HG03025 (cell line): ENCODE data around the gene ZNF394.
"Not testable (repeated sequence)": the region's sequence is repeated elsewhere in the genome, so short reads cannot be mapped to it uniquely, and the experiment has no call there.

ENCODE experiments used
- ATAC-seq: cut with Tn5 transposase; IDR thresholded peaks from one replicate; pipeline ENCODE4 v1.9.1; 2021; ENCODE audit warnings: mild to moderate bottlenecking, moderate library complexity; ENCODE audit not compliant: unreplicated experiment, low FRiP score

ZNF394 gene

DNA sequence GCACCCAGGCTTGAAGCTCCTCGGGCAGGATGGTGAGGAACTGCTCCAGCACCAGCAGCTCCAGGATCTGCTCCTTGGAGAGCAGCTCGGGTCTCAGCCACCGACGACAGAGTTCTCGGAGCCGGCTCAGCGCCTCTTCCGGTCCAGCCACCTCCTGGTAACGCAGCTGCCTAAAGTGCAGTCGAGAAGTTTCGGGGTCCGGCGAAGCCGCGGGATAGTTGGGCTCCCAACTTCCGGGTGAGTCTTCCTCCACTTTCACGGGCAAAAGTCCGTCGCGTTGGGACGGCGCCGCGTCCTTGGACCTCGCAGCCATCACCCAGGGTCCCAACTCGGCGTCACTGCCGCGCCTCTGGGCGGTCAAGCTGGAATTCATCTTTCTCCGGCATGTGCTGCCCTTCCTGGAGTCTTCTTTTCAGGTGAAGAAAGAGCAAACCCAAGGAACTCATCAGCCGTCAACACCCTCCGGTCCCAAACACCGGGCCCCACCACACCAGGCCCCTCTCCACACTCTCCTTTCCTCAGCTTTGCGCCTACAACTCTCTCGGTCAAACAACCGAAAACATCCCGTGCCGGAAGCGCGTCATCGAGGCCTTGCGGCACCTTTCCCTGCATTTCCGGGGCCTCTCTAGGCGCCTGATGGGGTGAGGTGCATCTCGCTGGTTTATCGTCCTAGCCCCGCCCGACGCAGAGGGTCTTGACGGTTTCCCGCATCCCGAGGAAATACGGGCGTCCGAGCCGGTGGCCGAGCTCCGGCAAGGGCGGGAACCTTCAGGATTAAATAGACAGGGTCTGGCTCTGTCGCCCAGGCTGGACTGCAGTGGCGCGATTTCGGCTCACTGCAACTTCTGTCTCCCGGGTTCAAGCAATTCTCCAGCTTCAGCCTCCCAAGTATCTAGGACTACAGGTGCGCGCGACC, at the start of gene ZNF394:
TSS of gene ZNF394 (minus strand) at position 561 of the 916 bp plus-strand sequence. CDS start at position 373, 188 bp downstream.
- ATAC-seq, result no peak

- ATAC-seq, result not testable (repeated sequence)
Measured at GRCh38 chr7:99549545-99549944, 49.5 kb upstream of the ZNF394 start.

GRCh38 chr7:99545308-99545707, 45.2 kb upstream of the ZNF394 start:
- not testable (repeated sequence) for ATAC-seq

DNA sequence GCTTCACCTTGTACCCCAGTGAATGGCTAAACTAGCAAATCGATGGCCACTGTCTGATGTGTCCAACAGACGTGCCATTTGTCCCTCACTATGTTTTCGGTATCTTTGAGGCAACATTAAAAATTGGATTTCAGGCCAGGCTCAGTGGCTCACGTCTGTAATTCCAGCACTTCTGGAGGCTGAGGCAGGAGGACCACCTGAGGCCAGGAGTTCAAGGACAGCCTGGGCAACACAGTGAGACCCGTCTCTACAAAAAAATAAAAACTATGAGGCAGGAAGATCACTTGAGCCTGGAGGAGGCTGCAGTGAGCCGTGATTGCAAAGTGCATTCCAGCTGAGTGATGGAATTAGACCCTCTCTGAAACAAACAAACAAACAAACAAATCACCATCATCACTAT, 43.8 kb upstream of the ZNF394 start:
- no peak for ATAC-seq

- no peak for ATAC-seq
Measured at GRCh38 chr7:99543081-99543671, 43.1 kb upstream of the ZNF394 start.

DNA sequence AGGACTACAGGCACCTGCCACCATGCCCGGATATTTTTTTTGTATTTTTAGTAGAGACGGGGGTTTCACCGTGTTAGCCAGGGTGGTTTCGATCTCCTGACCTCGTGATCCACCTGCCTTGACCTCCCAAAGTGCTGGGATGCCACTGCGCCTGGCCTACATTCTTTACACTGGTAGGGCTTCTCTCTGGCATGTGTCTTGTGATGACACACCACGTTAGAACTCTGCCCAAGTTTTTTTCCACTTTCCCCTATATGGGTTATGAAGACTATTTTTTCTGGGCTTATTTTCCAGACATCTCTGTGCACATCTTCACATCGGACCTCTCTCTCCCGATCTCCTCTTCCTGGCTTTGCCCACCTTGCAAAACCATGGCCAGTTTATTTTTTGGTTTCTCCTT, 41.1 kb upstream of the ZNF394 start:
- no peak for ATAC-seq

- ATAC-seq, result no peak
Measured at GRCh38 chr7:99540542-99540941, 40.5 kb upstream of the ZNF394 start.

- ATAC-seq, result no peak
Measured at GRCh38 chr7:99539213-99539811, 39.2 kb upstream of the ZNF394 start.

DNA sequence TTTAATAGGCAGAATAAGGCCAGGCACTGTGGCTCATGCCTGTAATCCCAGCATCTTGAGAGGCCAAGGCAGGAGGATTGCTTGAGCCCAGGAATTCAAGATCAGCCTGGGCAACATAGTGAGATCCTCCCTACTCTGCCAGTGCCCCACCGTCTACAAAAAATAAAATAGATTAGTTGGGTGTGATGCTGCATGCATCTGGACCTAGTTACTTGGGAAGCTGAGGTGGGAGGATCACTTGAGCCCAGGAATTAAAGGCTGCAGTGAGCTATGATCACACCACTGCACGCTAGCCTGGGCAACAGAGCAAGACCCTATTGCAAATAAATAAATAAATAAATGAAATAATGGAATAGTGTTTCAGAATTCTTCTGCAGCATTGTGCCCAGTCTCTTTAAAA, 35.6 kb upstream of the ZNF394 start:
- no peak for ATAC-seq

DNA sequence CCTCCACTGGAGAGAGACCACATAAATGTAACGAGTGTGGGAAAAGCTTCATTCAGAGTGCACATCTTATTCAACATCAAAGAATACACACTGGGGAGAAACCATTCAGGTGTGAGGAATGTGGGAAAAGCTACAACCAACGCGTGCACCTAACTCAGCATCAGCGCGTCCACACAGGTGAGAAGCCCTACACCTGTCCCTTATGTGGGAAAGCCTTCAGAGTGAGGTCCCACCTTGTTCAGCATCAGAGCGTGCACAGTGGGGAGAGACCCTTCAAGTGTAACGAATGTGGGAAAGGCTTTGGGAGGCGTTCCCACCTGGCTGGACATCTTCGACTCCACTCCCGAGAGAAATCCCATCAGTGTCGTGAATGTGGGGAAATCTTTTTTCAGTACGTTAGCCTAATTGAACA, 31.3 kb upstream of the ZNF394 start:
- ATAC-seq, result no peak

GRCh38 chr7:99525713-99526440, 25.8 kb upstream of the ZNF394 start:
- ATAC-seq, result no peak

DNA sequence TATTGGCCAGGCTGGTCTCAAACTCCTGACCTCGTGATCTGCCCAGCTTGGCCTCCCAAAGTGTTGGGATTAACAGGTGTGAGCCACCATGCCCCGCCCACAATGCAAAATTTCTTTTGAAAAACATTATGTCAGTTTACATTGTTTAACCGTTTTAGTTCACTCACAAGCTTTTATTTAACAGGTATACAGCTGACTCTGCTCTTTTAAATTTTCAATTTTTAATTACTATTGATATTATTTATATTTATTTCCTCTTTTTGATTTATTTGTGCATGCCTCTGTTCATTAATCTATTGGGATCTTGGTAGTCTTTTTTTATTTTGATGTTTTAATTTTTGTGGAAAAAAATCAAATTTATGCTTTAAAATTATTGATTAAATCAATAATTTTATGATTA, 21.3 kb upstream of the ZNF394 start:
- no peak for ATAC-seq

- no peak for ATAC-seq
Measured at GRCh38 chr7:99514050-99514449, 14.0 kb upstream of the ZNF394 start.

- ATAC-seq, result no peak
Measured at GRCh38 chr7:99505324-99505662, 5.2 kb upstream of the ZNF394 start.

- ATAC-seq, result peak; percentile 78
Measured at GRCh38 chr7:99504603-99505323, 4.7 kb upstream of the ZNF394 start, which contains the start of gene ZKSCAN5. ZKSCAN5 (plus strand) TSS chr7:99504662; CDS start chr7:99506045, 1,383 bp downstream.

DNA sequence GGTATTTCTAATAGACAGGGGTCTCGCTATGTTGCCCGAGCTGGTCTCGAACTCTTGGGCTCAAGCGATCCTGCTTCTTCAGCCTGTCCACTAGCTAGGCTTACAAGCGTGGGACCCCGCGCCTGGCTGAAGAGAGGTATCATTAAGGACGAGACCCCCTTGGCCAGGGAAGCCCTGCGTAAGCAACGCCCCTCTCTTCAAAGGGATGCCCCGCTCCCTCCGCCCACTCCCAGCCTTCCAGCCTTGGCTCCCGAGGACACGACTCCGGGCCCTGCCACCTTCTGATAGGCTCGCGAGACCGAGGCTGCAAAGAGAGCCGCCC, 4.2 kb upstream of the ZNF394 start:
- no peak for ATAC-seq

GRCh38 chr7:99501236-99501635, 1.2 kb upstream of the ZNF394 start:
- ATAC-seq, result not testable (repeated sequence)

- no peak for ATAC-seq
Measured at GRCh38 chr7:99500637-99501009, 542 bp upstream of the ZNF394 start.

DNA sequence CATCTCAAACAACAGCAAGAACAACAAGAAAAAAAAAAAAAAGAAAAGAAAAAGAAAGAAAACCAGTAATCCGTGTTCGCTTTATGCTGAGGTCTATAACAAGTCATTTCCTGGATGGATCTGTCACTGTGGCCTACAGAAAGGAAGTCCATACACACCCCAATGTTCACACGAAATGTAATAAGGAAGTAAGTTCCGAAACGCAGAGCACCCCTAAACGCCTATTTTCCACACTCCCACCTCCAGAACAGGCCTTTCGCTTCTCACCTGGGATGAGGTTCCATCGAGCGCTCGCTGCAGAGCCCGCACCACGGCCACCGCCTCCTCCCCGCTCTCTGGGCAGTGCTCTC, 735 bp downstream of the ZNF394 start:
- ATAC-seq, result no peak

DNA sequence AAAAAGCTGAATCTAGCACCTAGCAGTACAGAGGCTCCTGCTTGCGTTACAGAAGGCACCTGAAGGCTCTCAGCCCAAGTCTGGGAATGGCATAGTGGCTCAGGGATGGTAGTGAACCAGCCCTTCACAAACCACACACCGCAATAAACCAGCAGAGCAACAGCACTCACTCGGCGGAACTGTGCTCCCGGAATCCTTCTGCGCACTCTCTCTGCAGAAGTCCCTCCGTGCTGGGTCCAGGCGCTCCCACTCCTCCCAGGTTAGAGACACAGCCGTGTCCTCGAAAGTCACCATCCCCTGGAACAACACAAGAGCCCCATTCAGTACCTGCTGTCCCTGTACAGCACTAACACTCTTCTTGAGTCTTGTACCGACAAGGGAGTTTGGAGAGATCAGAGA, 1.5 kb downstream of the ZNF394 start:
- ATAC-seq, result no peak
